Trophoblast cell (in vitro differentiated cells and primary cell): ENCODE results near the gene ZNF451.

Source experiments
- DNase-seq, 2 donors: peaks; one replicate each; pipeline ENCODE4 v3.0.0-alpha.2; 2016
- H2AFZ ChIP-seq: 2 replicates; pipeline ENCODE4 v1.6.1; 2013; ENCODE audit warnings: low read length, moderate library complexity, mild to moderate bottlenecking; ENCODE audit not compliant: insufficient read depth, poor library complexity
- H2AK5ac ChIP-seq: 2 replicates; pipeline ENCODE4 v1.6.1; 2013; ENCODE audit warnings: mild to moderate bottlenecking, low read length
- H2BK120ac ChIP-seq: 2 replicates; pipeline ENCODE4 v1.6.1; 2013; ENCODE audit warnings: low read length, mild to moderate bottlenecking, moderate library complexity; ENCODE audit not compliant: insufficient read depth, poor library complexity
- H2BK12ac ChIP-seq: 2 replicates; pipeline ENCODE4 v1.6.1; 2013; ENCODE audit warnings: mild to moderate bottlenecking, low read length, moderate library complexity
- H2BK5ac ChIP-seq: 2 replicates; pipeline ENCODE4 v1.6.1; 2013; ENCODE audit warnings: low read length, low read depth, moderate library complexity, mild to moderate bottlenecking; ENCODE audit not compliant: poor library complexity
- H3K14ac ChIP-seq: 2 replicates; pipeline ENCODE4 v1.6.1; 2013; ENCODE audit warnings: mild to moderate bottlenecking, low read length
- H3K18ac ChIP-seq: 2 replicates; pipeline ENCODE4 v1.6.1; 2013; ENCODE audit warnings: mild to moderate bottlenecking, low read length
- H3K23ac ChIP-seq: 2 replicates; pipeline ENCODE4 v1.6.1; 2013; ENCODE audit warnings: low read length
- H3K27ac ChIP-seq: 2 replicates; pipeline ENCODE4 v1.5.1; 2013; ENCODE audit warnings: low read depth, mild to moderate bottlenecking, inconsistent platforms, low read length, moderate library complexity
- H3K27me3 ChIP-seq: 2 replicates; pipeline ENCODE4 v1.6.1; 2013; ENCODE audit warnings: inconsistent platforms, mild to moderate bottlenecking, low read length, moderate library complexity; ENCODE audit not compliant: insufficient read depth
- H3K36me3 ChIP-seq, 2 experiments: 1 replicate in 1 of 2; 2 replicates in 1 of 2; pipeline ENCODE4 v1.6.1; 2013; ENCODE audit warnings: low read length in 2 of 2, mild to moderate bottlenecking in 2 of 2, moderate library complexity in 1 of 2; ENCODE audit not compliant: insufficient read depth in 2 of 2, control insufficient read depth in 1 of 2
- H3K4ac ChIP-seq: 2 replicates; pipeline ENCODE4 v1.6.1; 2013; ENCODE audit warnings: low read depth, mild to moderate bottlenecking, low read length, moderate library complexity
- H3K4me1 ChIP-seq, 2 experiments: 1 replicate in 1 of 2; 2 replicates in 1 of 2; pipeline ENCODE4 v1.6.1; 2013; ENCODE audit warnings: low read length in 2 of 2, mild to moderate bottlenecking in 2 of 2, moderate library complexity in 1 of 2; ENCODE audit not compliant: insufficient read depth in 2 of 2, control insufficient read depth in 1 of 2
- H3K4me2 ChIP-seq: 2 replicates; pipeline ENCODE4 v1.6.1; 2013; ENCODE audit warnings: inconsistent platforms, mild to moderate bottlenecking, low read length, moderate library complexity
- H3K4me3 ChIP-seq: 2 replicates; pipeline ENCODE4 v1.5.1; 2013; ENCODE audit warnings: mild to moderate bottlenecking, low read depth, low read length, inconsistent platforms
- H3K79me1 ChIP-seq: one replicate; pipeline ENCODE4 v1.6.1; 2013; ENCODE audit warnings: low read length
- H3K79me2 ChIP-seq: 2 replicates; pipeline ENCODE4 v1.6.1; 2013; ENCODE audit warnings: low read length, mild to moderate bottlenecking; ENCODE audit not compliant: control insufficient read depth, insufficient read depth, poor library complexity
- H3K9ac ChIP-seq: 2 replicates; pipeline ENCODE4 v1.6.1; 2013; ENCODE audit warnings: mild to moderate bottlenecking, low read length
- H3K9me3 ChIP-seq: 2 replicates; pipeline ENCODE4 v1.6.1; 2013; ENCODE audit warnings: low read depth, mild to moderate bottlenecking, control low read depth, inconsistent platforms, low read length; ENCODE audit not compliant: insufficient read depth
- H4K12ac ChIP-seq: 2 replicates; pipeline ENCODE4 v1.6.1; 2013; ENCODE audit warnings: low read depth, mild to moderate bottlenecking, low read length, moderate library complexity
- H4K8ac ChIP-seq: 2 replicates; pipeline ENCODE4 v1.6.1; 2013; ENCODE audit warnings: low read depth, mild to moderate bottlenecking, low read length, moderate library complexity
- H4K91ac ChIP-seq: one replicate; pipeline ENCODE4 v1.6.1; 2013; ENCODE audit warnings: low read depth, mild to moderate bottlenecking, low read length, moderate library complexity
- WGBS: extraction: QIAGEN DNeasy Blood & Tissue Kit; methylation state at CpG from one replicate; pipeline ENCODE4 v1.1.7; 2013; ENCODE audit warnings: missing lambda C conversion rate; ENCODE audit not compliant: insufficient read length, insufficient coverage; ENCODE audit errors: extremely low coverage; 5-methylcytosine and 5-hydroxymethylcytosine counted together

Gene ZNF451

DNA sequence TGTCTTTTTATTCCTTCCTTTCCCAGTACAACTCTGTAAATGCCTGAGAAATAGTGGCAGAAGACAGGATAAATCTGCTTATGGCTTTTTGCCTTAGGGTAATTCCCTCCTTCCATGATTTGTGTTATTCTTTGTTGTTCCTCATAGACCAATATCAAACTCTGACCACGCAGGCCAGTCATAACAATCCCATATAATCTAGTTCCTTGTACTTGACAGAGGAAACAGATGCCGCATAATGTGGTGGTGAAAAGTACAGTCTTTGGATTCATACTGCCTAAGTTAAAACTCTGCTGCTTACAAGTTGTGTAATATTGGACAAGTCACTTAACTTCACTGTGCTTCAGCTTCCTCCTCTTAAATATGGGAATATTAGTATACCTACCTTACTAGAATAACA, 74.0 kb downstream of the ZNF451 start:
- Histone ChIP-seq H3K27ac (no peak overlapping the region), H4K12ac (no peak overlapping the region), H4K8ac (no peak overlapping the region)

DNA sequence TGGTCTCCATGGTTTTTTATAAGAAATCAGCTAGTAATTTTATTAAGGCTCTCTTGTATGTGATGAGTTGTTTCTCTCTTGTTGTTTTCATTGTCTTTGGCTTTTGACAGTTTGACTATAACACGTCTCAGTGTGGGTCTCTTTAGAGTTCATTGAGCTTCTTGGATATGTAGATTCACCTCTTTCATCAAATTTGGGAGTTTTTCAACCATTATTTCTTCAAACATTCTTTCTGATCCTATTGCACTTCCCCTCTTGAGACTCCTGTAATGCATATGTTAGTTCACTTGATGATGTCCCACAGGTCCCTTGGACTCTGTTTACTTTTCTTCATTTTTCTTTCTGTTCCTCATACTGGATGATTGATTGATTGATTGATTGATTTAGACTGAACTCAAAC, 75.1 kb downstream of the ZNF451 start:
- no peak overlapping the region for H3K4me3 ChIP-seq
- H2BK120ac ChIP-seq, result no peak overlapping the region
- no peak overlapping the region for H4K91ac ChIP-seq
- H3K9me3 ChIP-seq, result no peaks in the 10 kb centered on the region
- H4K12ac ChIP-seq, result no peak overlapping the region
- H2BK12ac ChIP-seq, result no peak overlapping the region
- no peak overlapping the region for H3K4me2 ChIP-seq
- no CpG with 5 or more reads among the region's 1 CpG for WGBS
- no peak overlapping the region for H3K9ac ChIP-seq
- no peak overlapping the region for H2AFZ ChIP-seq
- H3K27me3 ChIP-seq, result no peaks in the 10 kb centered on the region
- no peaks in the 10 kb centered on the region for H3K4me1 ChIP-seq
- H3K23ac ChIP-seq, result no peak overlapping the region
- H3K14ac ChIP-seq, result no peak overlapping the region
- no peak overlapping the region for H2BK5ac ChIP-seq
- no peak for DNase-seq
- no peak overlapping the region for H4K8ac ChIP-seq
- H3K36me3 ChIP-seq, result peaks cover 0 to 1% of the 10 kb centered on the region in 2 experiments
- H3K79me1 ChIP-seq, result no peaks in the 10 kb centered on the region
- no peak overlapping the region for H3K4ac ChIP-seq
- no peak overlapping the region for H3K18ac ChIP-seq
- no peaks in the 10 kb centered on the region for H3K79me2 ChIP-seq
- H3K27ac ChIP-seq, result no peak overlapping the region
- no peak overlapping the region for H2AK5ac ChIP-seq

More for the DNA sequence above, 74.0 kb downstream of the ZNF451 start:
- no peaks in the 10 kb centered on the region for H3K79me1 ChIP-seq
- H2BK120ac ChIP-seq, result no peak overlapping the region
- no CpG with 5 or more reads among the region's 2 CpGs for WGBS
- no peak overlapping the region for H3K18ac ChIP-seq
- no peak overlapping the region for H3K9ac ChIP-seq
- no peak overlapping the region for H2BK5ac ChIP-seq
- no peak overlapping the region for H3K23ac ChIP-seq
- no peak overlapping the region for H3K14ac ChIP-seq
- no peak for DNase-seq
- no peaks in the 10 kb centered on the region for H3K79me2 ChIP-seq
- H3K4me3 ChIP-seq, result no peak overlapping the region
- H3K27me3 ChIP-seq, result no peaks in the 10 kb centered on the region
- peaks cover 0 to 1% of the 10 kb centered on the region in 2 experiments for H3K36me3 ChIP-seq
- H4K91ac ChIP-seq, result no peak overlapping the region
- H3K4me1 ChIP-seq, result no peaks in the 10 kb centered on the region
- no peaks in the 10 kb centered on the region for H3K9me3 ChIP-seq
- no peak overlapping the region for H2AFZ ChIP-seq
- no peak overlapping the region for H3K4ac ChIP-seq
- H3K4me2 ChIP-seq, result no peak overlapping the region
- no peak overlapping the region for H2AK5ac ChIP-seq
- H2BK12ac ChIP-seq, result no peak overlapping the region

DNA sequence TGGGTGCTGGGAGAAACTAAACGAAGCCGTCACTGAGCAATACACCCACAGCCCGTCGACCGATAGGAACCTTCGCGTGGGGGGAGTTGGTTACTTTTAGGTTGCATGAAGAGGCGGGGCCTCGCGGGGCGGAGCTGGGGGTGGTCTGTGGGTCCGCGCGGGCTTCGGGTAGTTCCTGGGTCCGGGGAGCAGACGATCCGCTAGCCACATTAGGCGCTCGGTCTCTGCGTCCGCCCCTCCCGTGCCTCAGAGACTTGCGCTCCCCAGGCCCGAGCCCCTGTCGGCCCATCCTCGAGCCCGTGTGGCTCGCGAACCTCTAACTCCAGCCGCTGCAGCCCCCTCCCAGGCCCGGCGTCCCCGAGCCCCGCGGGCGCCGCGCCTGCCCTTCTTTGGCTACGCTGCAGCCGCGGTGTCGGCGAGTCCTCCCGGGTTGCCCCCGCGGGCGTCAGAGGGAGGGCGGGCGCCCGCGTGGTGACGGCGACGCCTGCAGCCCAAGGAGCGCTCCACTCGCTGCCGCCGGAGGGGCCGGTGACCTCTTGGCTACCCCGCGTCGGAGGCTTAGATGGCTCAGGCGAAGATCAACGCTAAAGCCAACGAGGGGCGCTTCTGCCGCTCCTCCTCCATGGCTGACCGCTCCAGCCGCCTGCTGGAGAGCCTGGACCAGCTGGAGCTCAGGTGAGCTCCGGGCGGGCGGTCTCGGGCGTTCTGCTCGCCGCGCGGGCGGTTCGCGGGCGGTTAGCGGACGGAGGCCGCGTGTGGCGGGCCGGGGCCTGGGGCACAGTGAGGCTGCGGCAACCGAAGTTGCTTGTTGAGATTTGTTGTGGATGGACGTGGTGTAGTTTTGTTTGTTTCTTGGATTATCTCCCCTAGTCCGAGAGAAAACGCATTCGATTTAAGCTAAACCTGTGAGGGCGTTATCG, 82.4 kb downstream of the ZNF451 start, which contains the start of gene BAG2:
Gene BAG2 (plus strand): TSS at position 191 of the 920 bp plus-strand sequence. CDS start 372 bp downstream, at position 563.
- Histone ChIP-seq H4K91ac (peak within 1 kb of the TSS; percentile 72), H3K79me2 (peaks cover 11% of the 10 kb centered on the region)
- WGBS, result no CpG with 5 or more reads among the region's 97 CpGs

DNA sequence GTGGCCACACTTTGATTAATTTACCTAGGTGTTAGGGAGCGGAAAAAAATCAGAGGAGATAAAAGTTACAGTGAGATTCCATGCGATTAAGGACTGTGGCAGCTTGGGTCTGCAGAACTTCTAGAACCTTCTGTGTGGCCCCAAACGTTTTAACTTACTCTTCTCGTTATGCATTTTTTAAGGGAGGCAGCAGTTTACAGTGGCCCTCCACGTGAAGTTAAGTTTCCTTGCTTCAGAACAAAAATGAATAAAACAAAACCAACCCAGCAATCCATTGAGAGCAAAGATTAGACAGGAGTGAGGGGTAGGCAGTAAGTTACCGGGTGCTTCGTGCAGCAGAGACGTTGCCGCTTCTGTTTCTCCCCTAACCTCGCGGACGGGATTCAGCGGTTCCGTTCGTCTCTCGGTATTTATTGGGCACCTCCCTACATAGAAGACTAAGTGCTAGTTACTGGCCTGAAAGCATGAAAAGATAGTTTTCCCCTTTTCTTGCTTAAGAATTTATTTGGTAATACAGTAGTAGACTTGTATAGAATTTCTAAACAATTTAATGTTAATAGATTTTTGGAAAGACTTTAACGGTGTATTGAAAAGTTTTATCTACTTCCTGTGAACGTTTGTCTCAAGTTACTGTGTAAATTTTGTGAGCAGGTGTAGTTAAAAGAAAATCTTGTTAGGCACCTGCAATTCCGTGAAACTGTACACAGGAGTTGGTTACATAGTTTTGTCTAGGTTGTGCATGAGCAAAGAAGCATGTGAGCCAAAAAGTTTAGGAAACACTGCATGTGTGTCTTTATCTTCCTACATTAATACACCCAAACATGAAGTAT, 83.3 kb downstream of the ZNF451 start:
- H2BK120ac ChIP-seq, result no peak overlapping the region
- H3K27ac ChIP-seq, result peak overlapping the region; percentile 75
- no peaks in the 10 kb centered on the region for H3K9me3 ChIP-seq
- peaks cover 13% of the 10 kb centered on the region for H3K79me1 ChIP-seq
- no peak overlapping the region for H4K12ac ChIP-seq
- no peak overlapping the region for H4K8ac ChIP-seq
- peaks cover 4 to 9% of the 10 kb centered on the region in 2 experiments for H3K4me1 ChIP-seq
- H3K9ac ChIP-seq, result peak overlapping the region; percentile 79
- no CpG with 5 or more reads among the region's 19 CpGs for WGBS
- H3K23ac ChIP-seq, result no peak overlapping the region
- no peak overlapping the region for H2AFZ ChIP-seq
- H2AK5ac ChIP-seq, result no peak overlapping the region
- H2BK5ac ChIP-seq, result no peak overlapping the region
- peak overlapping the region; percentile 20 for H4K91ac ChIP-seq
- H3K27me3 ChIP-seq, result no peaks in the 10 kb centered on the region
- no peak overlapping the region for H3K14ac ChIP-seq
- no peak for DNase-seq
- H3K79me2 ChIP-seq, result peaks cover 11% of the 10 kb centered on the region
- H3K18ac ChIP-seq, result no peak overlapping the region
- H2BK12ac ChIP-seq, result no peak overlapping the region
- peak overlapping the region; percentile 97 for H3K4me2 ChIP-seq
- H3K36me3 ChIP-seq, result no peaks in the 10 kb centered on the region
- H3K4ac ChIP-seq, result peak overlapping the region; percentile 4
- peak overlapping the region; percentile 74 for H3K4me3 ChIP-seq

More for the DNA sequence above, 82.4 kb downstream of the ZNF451 start, which contains the start of gene BAG2:
- peaks cover 0 to 1% of the 10 kb centered on the region in 2 experiments for H3K36me3 ChIP-seq
- H3K4me2 ChIP-seq, result peak within 1 kb of the TSS; percentile 97
- H3K9ac ChIP-seq, result peak within 1 kb of the TSS; percentile 79
- H2BK12ac ChIP-seq, result no peak within 1 kb of the TSS
- peak within 1 kb of the TSS; percentile 49 for H4K12ac ChIP-seq
- H3K14ac ChIP-seq, result peak within 1 kb of the TSS; percentile 52
- H3K4me1 ChIP-seq, result peaks cover 0 to 5% of the 10 kb centered on the region in 2 experiments
- no peak within 1 kb of the TSS for H2AK5ac ChIP-seq
- H3K18ac ChIP-seq, result peak within 1 kb of the TSS; percentile 84
- peak; percentile 80 to 85 for DNase-seq
- peak within 1 kb of the TSS; percentile 3 for H3K4ac ChIP-seq
- H3K27me3 ChIP-seq, result no peaks in the 10 kb centered on the region
- H3K9me3 ChIP-seq, result no peaks in the 10 kb centered on the region
- peaks cover 13% of the 10 kb centered on the region for H3K79me1 ChIP-seq
- peak within 1 kb of the TSS; percentile 74 for H2BK5ac ChIP-seq
- H3K23ac ChIP-seq, result no peak within 1 kb of the TSS
- H4K8ac ChIP-seq, result peak within 1 kb of the TSS; percentile 74
- H2BK120ac ChIP-seq, result peak within 1 kb of the TSS; percentile 19
- H3K27ac ChIP-seq, result peak within 1 kb of the TSS; percentile 75
- H2AFZ ChIP-seq, result peak within 1 kb of the TSS; percentile 62
- H3K4me3 ChIP-seq, result peak within 1 kb of the TSS; percentile 74
